ENCODE data around the gene COA1.

- TF ChIP-seq CTCF (IDR thresholded peaks at IDR 0.05) = no peak
- no peak for TF ChIP-seq POLR2A (IDR thresholded peaks at IDR 0.05)
Measured at GRCh38 chr7:43689115-43689514, 40.2 kb downstream of the COA1 start.

Measured in Peyer's patch (tissue), 4 donors.